Limb (tissue), 2 donors: ENCODE data around the gene TMEM50A.
A peak's percentile ranks its signal among the peaks of the same experiment; 100 is the strongest.
"Not testable (repeated sequence)": the region's sequence is repeated elsewhere in the genome, so short reads cannot be mapped to it uniquely, and the experiment has no call there.

Source experiments
- DNase-seq, 2 donors: peaks; one replicate each; pipeline ENCODE4 v3.0.0-alpha.2; 2016; ENCODE audit errors: extremely low spot score in 2 of 2

TMEM50A gene

GRCh38 chr1:25387096-25387495, 49.0 kb downstream of the TMEM50A start:
- not testable (repeated sequence) for DNase-seq

- peak in 1 of 2 donors; percentile 25 for DNase-seq
Measured at GRCh38 chr1:25388691-25389090, 50.6 kb downstream of the TMEM50A start.

DNA sequence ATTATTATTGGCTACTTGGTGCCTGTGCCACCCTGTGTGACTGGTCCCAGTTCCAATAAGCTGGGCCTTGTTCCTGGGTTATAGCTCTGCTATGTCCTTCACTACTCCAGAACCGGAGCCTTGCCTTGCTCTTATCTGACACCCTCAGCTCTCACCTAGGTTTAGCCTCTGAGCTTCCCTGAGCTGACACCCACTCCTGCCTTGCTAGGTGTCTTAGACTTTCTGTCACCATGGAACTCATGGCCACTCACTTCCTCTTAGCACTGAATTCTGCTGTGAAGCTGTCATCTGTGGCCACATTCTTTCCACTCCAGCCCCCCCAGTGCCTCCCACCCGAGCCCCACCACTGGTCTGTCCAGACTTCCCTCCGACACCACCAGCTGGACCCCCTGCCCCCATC, 51.6 kb downstream of the TMEM50A start:
- not testable (repeated sequence) for DNase-seq

DNA sequence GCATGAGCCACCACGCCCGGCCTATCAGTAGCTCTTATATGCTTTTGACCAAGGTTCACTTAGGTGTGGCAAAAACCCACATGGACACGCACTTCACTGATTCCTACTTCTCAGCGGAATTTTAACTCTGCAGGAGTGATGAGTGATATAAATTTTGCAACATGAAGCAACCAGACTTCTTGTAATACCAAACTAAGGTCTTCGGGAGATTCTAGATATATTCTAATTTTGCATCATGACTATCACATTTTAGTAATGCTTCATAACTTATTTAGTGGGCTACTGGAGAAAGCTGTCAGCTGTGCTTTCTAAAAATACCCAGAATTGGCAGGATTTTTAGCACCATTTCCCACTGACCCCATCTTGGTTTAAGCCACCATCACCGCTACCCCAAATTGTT, 54.7 kb downstream of the TMEM50A start:
- DNase-seq, result no peak

DNA sequence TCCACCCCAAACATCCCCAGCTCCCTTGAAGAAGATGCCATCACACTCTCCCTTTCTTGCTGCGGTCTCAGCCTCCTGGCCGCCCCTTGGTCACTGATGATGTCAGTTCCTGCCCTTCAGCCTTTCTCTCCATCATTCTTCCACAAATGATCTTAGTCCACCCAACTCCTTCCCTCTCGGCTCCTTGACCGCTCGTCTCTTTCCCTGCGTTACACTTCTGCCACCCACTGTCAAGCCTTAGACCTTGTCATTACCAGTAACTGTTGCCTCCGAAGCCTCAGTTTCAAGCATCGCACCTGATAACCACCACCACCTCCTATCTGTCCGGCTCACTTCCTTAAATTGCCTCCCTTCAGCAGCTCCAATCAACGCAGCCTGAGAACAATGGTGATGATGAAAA, 59.4 kb downstream of the TMEM50A start:
- DNase-seq, result not testable (repeated sequence)

DNA sequence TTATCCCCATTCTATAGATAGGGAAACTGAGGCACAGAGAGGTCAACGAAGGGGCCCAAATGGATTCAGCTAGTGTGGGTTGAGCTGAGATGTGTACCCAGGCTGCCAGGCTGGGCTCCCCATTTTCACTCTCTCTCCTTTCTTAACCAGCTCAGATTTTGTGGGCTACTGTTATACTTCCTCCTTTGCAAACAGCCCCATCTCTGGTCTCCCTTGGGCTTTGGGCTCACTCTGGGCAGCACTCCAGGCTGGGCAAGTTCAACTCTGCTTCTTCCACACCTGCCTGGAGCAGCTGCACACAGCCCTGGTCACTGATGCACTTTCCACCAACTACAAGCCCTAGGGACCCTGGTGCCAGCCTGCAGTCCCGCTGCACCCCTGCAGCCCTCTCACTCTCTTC, 59.9 kb downstream of the TMEM50A start:
- DNase-seq, result not testable (repeated sequence)

- DNase-seq, result not testable (repeated sequence)
Measured at GRCh38 chr1:25402947-25403803, 65.0 kb downstream of the TMEM50A start.

GRCh38 chr1:25405731-25406305, 67.7 kb downstream of the TMEM50A start:
- DNase-seq, result not testable (repeated sequence)

DNA sequence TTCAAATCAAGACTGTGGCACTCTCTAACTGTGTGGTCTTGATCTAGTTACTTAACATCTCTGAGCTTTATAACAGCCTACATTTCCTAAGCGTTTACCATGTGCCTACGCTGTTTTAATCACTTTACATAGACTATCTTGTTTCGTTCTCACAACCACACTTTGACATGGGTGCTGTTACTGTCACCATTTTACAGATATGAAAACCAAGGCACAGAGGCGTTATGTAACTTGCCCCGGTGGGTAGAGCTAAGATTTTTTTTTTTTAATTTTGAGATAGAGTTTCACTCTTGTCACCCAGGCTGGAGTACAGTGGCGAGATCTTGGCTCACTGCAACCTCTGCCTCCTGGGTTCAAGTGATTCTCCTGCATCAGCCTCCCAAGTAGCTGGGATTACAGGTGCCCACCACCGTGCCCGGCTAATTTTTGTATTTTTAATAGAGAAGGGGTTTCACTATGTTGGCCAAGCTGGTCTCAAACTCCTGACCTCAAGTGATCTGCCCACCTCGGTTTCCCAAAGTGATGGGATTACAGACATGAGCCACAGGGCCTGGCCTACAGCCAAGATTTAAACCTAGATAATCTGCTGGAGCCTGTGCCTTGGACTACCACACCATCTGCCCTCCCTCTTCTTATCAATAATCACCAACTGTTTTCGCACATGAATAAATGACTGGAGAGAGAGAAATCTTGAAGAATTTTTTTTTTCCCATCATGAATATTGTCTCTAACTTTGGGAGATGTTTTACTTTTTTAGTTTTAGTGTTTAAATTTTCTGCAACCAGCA, 71.7 kb downstream of the TMEM50A start:
- DNase-seq, result not testable (repeated sequence)
